CD8-positive, alpha-beta memory T cell (primary cell): Measurements from ENCODE around the gene LENEP. TPM values are rescaled to one million over a fixed set of nuclear protein-coding genes. Genes with fewer than 3 reads are reported as not detected.

ENCODE experiments used
- CTCF ChIA-PET: fragments of 350-600 bp; sonication (Branson Sonifier 250); formaldehyde crosslinking; loops from one replicate; lab custom pipeline; 2021; ENCODE audit warnings: antibody characterized with exemption; lab: Charles Lee
- POLR2A ChIA-PET: fragments of 350-600 bp; sonication (Branson Sonifier 250); formaldehyde crosslinking; loops from one replicate; lab custom pipeline; 2021; ENCODE audit warnings: antibody characterized with exemption; lab: Charles Lee
- DNase-seq, 5 donors: peaks; one replicate each; pipeline versions ENCODE4 v3.0.0 to v3.0.0-alpha.2; 2020 to 2022; ENCODE audit warnings: mixed read lengths in 1 of 5
- H3K27ac ChIP-seq: one replicate; pipeline ENCODE4 v1.7.0; 2013; ENCODE audit warnings: low read depth, mild to moderate bottlenecking, low read length, moderate library complexity
- H3K27me3 ChIP-seq: 2 replicates; pipeline ENCODE4 v1.7.0; 2013; ENCODE audit warnings: low read length, mild to moderate bottlenecking; ENCODE audit not compliant: insufficient read depth, poor library complexity, severe bottlenecking
- H3K36me3 ChIP-seq: 2 replicates; pipeline ENCODE4 v1.7.0; 2013; ENCODE audit warnings: mild to moderate bottlenecking, low read length, moderate library complexity; ENCODE audit not compliant: insufficient read depth
- H3K4me1 ChIP-seq: 2 replicates; pipeline ENCODE4 v1.7.0; 2013; ENCODE audit warnings: mild to moderate bottlenecking, low read length, moderate library complexity; ENCODE audit not compliant: insufficient read depth
- H3K4me3 ChIP-seq: 2 replicates; pipeline ENCODE4 v1.7.0; 2013; ENCODE audit warnings: mild to moderate bottlenecking, low read length
- H3K9me3 ChIP-seq: 2 replicates; pipeline ENCODE4 v1.7.0; 2013; ENCODE audit warnings: mild to moderate bottlenecking, low read length
- H3K27ac Mint-ChIP-seq, 8 donors: one replicate each; pipeline ENCODE4 v1.8.0; 2020 to 2021; ENCODE audit warnings: mixed read lengths in 8 of 8, mild to moderate bottlenecking in 6 of 8, inconsistent platforms in 3 of 8, moderate library complexity in 3 of 8
- H3K27me3 Mint-ChIP-seq, 2 donors: one replicate each; pipeline ENCODE4 v1.8.0; 2020 to 2021; ENCODE audit warnings: mixed read lengths in 2 of 2, mild to moderate bottlenecking in 1 of 2, moderate library complexity in 1 of 2
- H3K36me3 Mint-ChIP-seq, 3 donors: one replicate each; pipeline ENCODE4 v1.8.0; 2020 to 2021; ENCODE audit warnings: mixed read lengths in 3 of 3, inconsistent platforms in 1 of 3, mild to moderate bottlenecking in 1 of 3
- H3K4me1 Mint-ChIP-seq, 3 donors: one replicate each; pipeline ENCODE4 v1.8.0; 2020 to 2021; ENCODE audit warnings: mixed read lengths in 3 of 3, inconsistent platforms in 1 of 3, mild to moderate bottlenecking in 1 of 3
- H3K4me3 Mint-ChIP-seq, 7 donors: one replicate each; pipeline ENCODE4 v1.8.0; 2020 to 2021; ENCODE audit warnings: mixed read lengths in 7 of 7, mild to moderate bottlenecking in 6 of 7, moderate library complexity in 4 of 7, inconsistent platforms in 2 of 7
- H3K9me3 Mint-ChIP-seq, 5 donors: one replicate each; pipeline ENCODE4 v1.8.0; 2020 to 2022; ENCODE audit warnings: mixed read lengths in 5 of 5, mild to moderate bottlenecking in 3 of 5, moderate library complexity in 2 of 5, inconsistent platforms in 1 of 5
- polyA plus RNA-seq: library from polyadenylated mRNA; unstranded; fragments of 300-500 nt; fragmentation: Illumina TruSeq; gene quantifications from one replicate; pipeline ENCODE4 v1.2.3, GENCODE V29; 2021
- total RNA-seq, 2 experiments: library from RNA; stranded (reverse); gene quantifications; one replicate each; pipeline ENCODE4 v1.2.3, GENCODE V29; 2021

Gene LENEP
- total and polyA plus RNA-seq, 3 experiments from 2014 or later = 0.62 to 0.72 TPM; not detected in 1

GRCh38 chr1:154961207-154962155 is 31.9 kb upstream of the LENEP start, which contains the start of gene PYGO2:
PYGO2 (minus strand) TSS chr1:154961782; CDS start chr1:154961576, 206 bp downstream.
- CTCF ChIA-PET = interaction anchor here (0.9 to 3.7 kb wide), 20 partner anchors 9 to 124 kb away, joined by 3 to 42 read pairs (median 4); partner anchors contain the start of genes CKS1B, PMVK and SHC1
- H3K27me3 Mint-ChIP-seq = peaks cover 0 to 1% of the 10 kb centered on the region in 2 donors
- Histone ChIP-seq H3K27me3 (no peaks in the 10 kb centered on the region), H3K27ac (peak within 1 kb of the TSS; percentile 92), H3K4me3 (peak within 1 kb of the TSS; percentile 64), H3K9me3 (no peaks in the 10 kb centered on the region), H3K36me3 (peaks cover 20% of the 10 kb centered on the region), H3K4me1 (peaks cover 30% of the 10 kb centered on the region)
- H3K4me3 Mint-ChIP-seq = peak within 1 kb of the TSS; percentile 92 to 98 (median 96)
- POLR2A ChIA-PET = interaction anchor here (0.8 to 1.7 kb wide), 8 partner anchors 13 to 124 kb away, joined by 3 to 11 read pairs (median 4); partner anchors contain the start of genes CKS1B, FLAD1 and PMVK
- peaks cover 31 to 59% (median 49%) of the 10 kb centered on the region in 3 donors for H3K4me1 Mint-ChIP-seq
- peaks cover 0 to 71% (median 7%) of the 10 kb centered on the region in 3 donors for H3K36me3 Mint-ChIP-seq
- H3K9me3 Mint-ChIP-seq = no peaks in the 10 kb centered on the region
- peak within 1 kb of the TSS; percentile 94 to 99 (median 98) for H3K27ac Mint-ChIP-seq
- peak; percentile 74 to 86 (median 82) for DNase-seq

GRCh38 chr1:154962156-154962749 is 31.1 kb upstream of the LENEP start:
- peak overlapping the region; percentile 82 to 92 (median 87) for H3K4me3 Mint-ChIP-seq
- peaks cover 27% of the 10 kb centered on the region for H3K36me3 ChIP-seq
- no peaks in the 10 kb centered on the region for H3K9me3 ChIP-seq
- peak in 1 of 5 donors; percentile 48 for DNase-seq
- ChIA-PET POLR2A (interaction anchor here (1.1 to 1.7 kb wide), 3 partner anchors 12 to 23 kb away, joined by 9 to 11 read pairs (median 10); partner anchors contain the start of genes CKS1B and FLAD1), CTCF (interaction anchor here (0.7 to 3.7 kb wide), 10 partner anchors 8 to 82 kb away, joined by 3 to 42 read pairs (median 4); partner anchors contain the start of genes CKS1B and SHC1)
- no peaks in the 10 kb centered on the region for H3K27me3 Mint-ChIP-seq
- H3K27ac ChIP-seq = peak overlapping the region; percentile 92
- peaks cover 24% of the 10 kb centered on the region for H3K4me1 ChIP-seq
- H3K4me1 Mint-ChIP-seq = peaks cover 26 to 52% (median 43%) of the 10 kb centered on the region in 3 donors
- H3K4me3 ChIP-seq = peak overlapping the region; percentile 64
- H3K36me3 Mint-ChIP-seq = peaks cover 0 to 76% (median 7%) of the 10 kb centered on the region in 3 donors
- no peaks in the 10 kb centered on the region for H3K27me3 ChIP-seq
- H3K27ac Mint-ChIP-seq = peak overlapping the region; percentile 90 to 99 (median 96)
- H3K9me3 Mint-ChIP-seq = no peaks in the 10 kb centered on the region

- no peaks in the 10 kb centered on the region for H3K27me3 Mint-ChIP-seq
- CTCF ChIA-PET = interaction anchor here (0.7 to 3.7 kb wide), 3 partner anchors 34 to 54 kb away, joined by 3 to 42 read pairs (median 22); no protein-coding TSS in a partner anchor
- H3K4me3 ChIP-seq = peak overlapping the region; percentile 64
Observed at GRCh38 chr1:154962795-154963330, 30.5 kb upstream of the LENEP start.

GRCh38 chr1:154963643-154964042 is 29.7 kb upstream of the LENEP start:
- H3K27me3 ChIP-seq = no peaks in the 10 kb centered on the region
- H3K4me3 Mint-ChIP-seq = peak overlapping the region in 3 of 7 donors; percentile 3 to 68 (median 41)
- peaks cover 26 to 44% (median 31%) of the 10 kb centered on the region in 3 donors for H3K4me1 Mint-ChIP-seq
- no peak overlapping the region for H3K27ac ChIP-seq
- peak in 1 of 5 donors; percentile 22 for DNase-seq
- H3K27me3 Mint-ChIP-seq = no peaks in the 10 kb centered on the region
- ChIA-PET CTCF (interaction anchor here (1.4 kb wide), 1 partner anchor 11 kb away, joined by 3 read pairs; the partner anchor contains the start of gene CKS1B), POLR2A (no interaction called here)
- peaks cover 19% of the 10 kb centered on the region for H3K4me1 ChIP-seq
- H3K9me3 ChIP-seq = no peaks in the 10 kb centered on the region
- no peaks in the 10 kb centered on the region for H3K9me3 Mint-ChIP-seq
- peaks cover 40% of the 10 kb centered on the region for H3K36me3 ChIP-seq
- peak overlapping the region in 3 of 8 donors; percentile 65 to 99 (median 79) for H3K27ac Mint-ChIP-seq
- no peak overlapping the region for H3K4me3 ChIP-seq
- peaks cover 0 to 79% (median 8%) of the 10 kb centered on the region in 3 donors for H3K36me3 Mint-ChIP-seq

More at GRCh38 chr1:154962795-154963330, 30.5 kb upstream of the LENEP start:
- Mint-ChIP-seq H3K4me1 (peaks cover 26 to 46% (median 37%) of the 10 kb centered on the region in 3 donors), H3K4me3 (peak overlapping the region; percentile 82 to 92 (median 87)), H3K9me3 (no peaks in the 10 kb centered on the region), H3K27ac (peak overlapping the region; percentile 90 to 99 (median 96)), H3K36me3 (peaks cover 0 to 77% (median 7%) of the 10 kb centered on the region in 3 donors)
- H3K27ac ChIP-seq = peak overlapping the region; percentile 92
- DNase-seq = peak in 1 of 5 donors; percentile 19
- no peaks in the 10 kb centered on the region for H3K9me3 ChIP-seq
- H3K36me3 ChIP-seq = peaks cover 33% of the 10 kb centered on the region
- H3K27me3 ChIP-seq = no peaks in the 10 kb centered on the region
- POLR2A ChIA-PET = no interaction called here
- H3K4me1 ChIP-seq = peaks cover 19% of the 10 kb centered on the region

DNA sequence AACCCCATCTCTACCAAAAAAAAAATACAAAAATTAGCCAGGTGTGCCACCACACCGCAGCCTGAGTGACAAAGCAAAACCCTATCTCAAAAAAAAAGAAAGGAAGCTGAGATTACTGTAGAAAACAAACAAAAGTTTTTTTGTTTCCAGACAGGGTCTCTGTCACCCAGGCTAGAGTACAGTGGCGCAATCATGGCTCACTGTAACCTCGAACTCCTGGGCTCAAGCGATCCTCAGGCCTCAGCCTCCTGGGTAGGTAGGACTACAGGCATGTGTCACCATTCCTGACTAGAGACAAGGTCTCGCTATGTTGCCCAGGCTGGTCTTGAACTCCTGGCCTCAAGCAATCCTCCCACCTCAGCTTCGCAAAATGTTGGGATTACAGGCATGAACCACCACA is 29.0 kb upstream of the LENEP start:
- Mint-ChIP-seq H3K36me3 (peaks cover 0 to 80% (median 8%) of the 10 kb centered on the region in 3 donors), H3K27ac (peak overlapping the region in 3 of 8 donors; percentile 21 to 99 (median 60)), H3K9me3 (no peaks in the 10 kb centered on the region), H3K27me3 (no peaks in the 10 kb centered on the region), H3K4me1 (peaks cover 27 to 46% (median 32%) of the 10 kb centered on the region in 3 donors), H3K4me3 (peak overlapping the region in 1 of 7 donors; percentile 68)
- no peak overlapping the region for H3K27ac ChIP-seq
- H3K27me3 ChIP-seq = no peaks in the 10 kb centered on the region
- H3K9me3 ChIP-seq = no peaks in the 10 kb centered on the region
- ChIA-PET CTCF (interaction anchor here (1.0 to 1.4 kb wide), 3 partner anchors 10 to 121 kb away, joined by 3 to 5 read pairs (median 3); partner anchors contain the start of gene CKS1B), POLR2A (no interaction called here)
- no peak overlapping the region for H3K4me3 ChIP-seq
- peaks cover 40% of the 10 kb centered on the region for H3K36me3 ChIP-seq
- DNase-seq = peak in 1 of 5 donors; percentile 9
- peaks cover 19% of the 10 kb centered on the region for H3K4me1 ChIP-seq

GRCh38 chr1:154966111-154966510 is 27.3 kb upstream of the LENEP start:
- H3K4me1 Mint-ChIP-seq = peaks cover 21 to 40% (median 30%) of the 10 kb centered on the region in 3 donors
- H3K36me3 ChIP-seq = peaks cover 40% of the 10 kb centered on the region

More at GRCh38 chr1:154966111-154966510, 27.3 kb upstream of the LENEP start:
- Histone ChIP-seq H3K27ac (no peak overlapping the region), H3K4me3 (no peak overlapping the region), H3K4me1 (peaks cover 18% of the 10 kb centered on the region), H3K9me3 (no peaks in the 10 kb centered on the region), H3K27me3 (no peaks in the 10 kb centered on the region)
- Mint-ChIP-seq H3K4me3 (peak overlapping the region in 1 of 7 donors; percentile 51), H3K27ac (no peak overlapping the region), H3K36me3 (peaks cover 0 to 72% (median 8%) of the 10 kb centered on the region in 3 donors), H3K27me3 (no peaks in the 10 kb centered on the region), H3K9me3 (no peaks in the 10 kb centered on the region)
- ChIA-PET CTCF (interaction anchor here (1.5 to 1.9 kb wide), 4 partner anchors 11 to 92 kb away, joined by 3 to 7 read pairs (median 4); partner anchors contain the start of genes FLAD1 and PBXIP1), POLR2A (no interaction called here)
- peak in 1 of 5 donors; percentile 14 for DNase-seq
